A549 (cell line): ENCODE results near the gene TMEM123. TPM values are rescaled to one million over a fixed set of nuclear protein-coding genes. Genes with fewer than 3 reads are reported as not detected.

Source experiments
- ATAC-seq, 2 experiments: fragments of 200-7000 bp in 1 of 2; fragments of >200 bp in 1 of 2; cut with Nextera tagmentation in 1 of 2; cut with Tn5 transposase in 1 of 2; 3 replicates each; pipeline versions ENCODE4 v1.8.0 to v1.9.1; 2018 to 2020; ENCODE audit warnings: mild to moderate bottlenecking in 1 of 2, moderate library complexity in 1 of 2
- CTCF ChIA-PET: fragments of 300-600 bp; sonication (Branson Sonifier 250); formaldehyde crosslinking; extraction: SDS; loops from one replicate; lab custom pipeline; 2021; ENCODE audit warnings: antibody characterized with exemption, inconsistent platforms; lab: Yijun Ruan, JAX
- POLR2A ChIA-PET: fragments of 350-600 bp; formaldehyde crosslinking; extraction: SDS; loops from one replicate; lab custom pipeline; 2021; ENCODE audit warnings: antibody characterized with exemption, inconsistent platforms; lab: Yijun Ruan, JAX
- DNase-seq, 2 experiments: peaks; one replicate each; pipeline versions ENCODE4 v3.0.0 to v3.0.0-alpha.2; 2011 to 2016; ENCODE audit warnings: low read depth in 1 of 2, low spot score in 1 of 2
- FAIRE-seq: peaks from 2 replicates; lab custom pipeline; 2011; peaks lifted over from hg19 to GRCh38; lab: Jason Lieb, UNC
- H3K27ac ChIP-seq, 2 experiments: fragments of >200 bp; sonication (Bioruptor Twin); formaldehyde crosslinking; 3 replicates each; pipeline ENCODE4 v1.5.1; 2016 to 2017
- H3K4me1 ChIP-seq: fragments of >200 bp; sonication (Bioruptor Twin); formaldehyde crosslinking; 3 replicates; pipeline ENCODE4 v1.6.1; 2016
- H3K4me2 ChIP-seq: fragments of >200 bp; sonication (Bioruptor Twin); formaldehyde crosslinking; 3 replicates; pipeline ENCODE4 v1.6.1; 2016
- H3K4me3 ChIP-seq: fragments of >200 bp; sonication (Bioruptor Twin); formaldehyde crosslinking; 3 replicates; pipeline ENCODE4 v1.5.1; 2016
- H3K9me3 ChIP-seq: fragments of >200 bp; sonication (Bioruptor Twin); formaldehyde crosslinking; 3 replicates; pipeline ENCODE4 v1.6.1; 2016
- BHLHE40 ChIP-seq: IDR thresholded peaks from 2 replicates; pipeline ENCODE4 v1.6.1; 2012; ENCODE audit warnings: low read depth, low read length, inconsistent platforms
- CEBPB ChIP-seq, 2 experiments: fragments of >200 bp in 1 of 2; sonication (Bioruptor Twin) in 1 of 2; formaldehyde crosslinking in 1 of 2; IDR thresholded peaks; 2 replicates each; pipeline ENCODE4 v1.6.1; 2012 to 2016
- CHD4 ChIP-seq: fragments of 200-600 bp; sonication (generic); IDR thresholded peaks from 2 replicates; pipeline ENCODE4 v1.6.1; 2016; ENCODE audit warnings: antibody characterized with exemption, mild to moderate bottlenecking, borderline replicate concordance
- EHMT2 ChIP-seq: fragments of 200-600 bp; sonication (generic); IDR thresholded peaks from 2 replicates; pipeline ENCODE4 v1.6.1; 2016; ENCODE audit warnings: antibody characterized with exemption, low read depth, mild to moderate bottlenecking, moderate library complexity
- EP300 ChIP-seq, 2 experiments: fragments of >200 bp; sonication (Bioruptor Twin); formaldehyde crosslinking; IDR thresholded peaks; 2 replicates in 1 of 2; 3 replicates in 1 of 2; pipeline ENCODE4 v1.6.1; 2016 to 2017
- FOSB ChIP-seq: fragments of 250-450 bp; sonication (Bioruptor Pico); IDR thresholded peaks from 2 replicates; pipeline ENCODE4 v1.5.0; 2020; ENCODE audit warnings: mild to moderate bottlenecking, moderate library complexity
- GATA3 ChIP-seq: IDR thresholded peaks from 2 replicates; pipeline ENCODE4 v1.6.1; 2012; ENCODE audit warnings: borderline replicate concordance
- HOXA7 ChIP-seq: fragments of 250-450 bp; sonication (Bioruptor Pico); IDR thresholded peaks from 2 replicates; pipeline ENCODE4 v1.5.0; 2020; ENCODE audit warnings: mild to moderate bottlenecking, moderate library complexity
- HOXB13 ChIP-seq: fragments of 250-450 bp; sonication (Bioruptor Pico); IDR thresholded peaks from 2 replicates; pipeline ENCODE4 v1.5.0; 2020; ENCODE audit warnings: low read depth, mild to moderate bottlenecking, moderate library complexity
- JUN ChIP-seq, 2 experiments: fragments of >200 bp; sonication (Bioruptor Twin); formaldehyde crosslinking; IDR thresholded peaks; 2 replicates in 1 of 2; 3 replicates in 1 of 2; pipeline ENCODE4 v1.6.1; 2016 to 2017
- JUNB ChIP-seq: fragments of >200 bp; sonication (Bioruptor Twin); formaldehyde crosslinking; IDR thresholded peaks from 2 replicates; pipeline ENCODE4 v1.6.1; 2016
- KDM1A ChIP-seq: fragments of 200-600 bp; sonication (generic); IDR thresholded peaks from 2 replicates; pipeline ENCODE4 v1.6.1; 2016; ENCODE audit warnings: low read depth, mild to moderate bottlenecking
- KDM5A ChIP-seq: fragments of 200-600 bp; sonication (generic); IDR thresholded peaks from 2 replicates; pipeline ENCODE4 v1.6.1; 2016; ENCODE audit warnings: antibody characterized with exemption, mild to moderate bottlenecking
- MAFK ChIP-seq: fragments of 450-650 bp; IDR thresholded peaks from 2 replicates; pipeline ENCODE4 v1.6.1; 2014; ENCODE audit not compliant: partially characterized antibody
- MAX ChIP-seq: IDR thresholded peaks from 2 replicates; pipeline ENCODE4 v1.6.1; 2012
- PHF8 ChIP-seq: fragments of 200-600 bp; sonication (generic); IDR thresholded peaks from 2 replicates; pipeline ENCODE4 v1.6.1; 2016; ENCODE audit warnings: low read depth, mild to moderate bottlenecking, antibody characterized with exemption, moderate library complexity, borderline replicate concordance
- RCOR1 ChIP-seq: fragments of 150-350 bp; IDR thresholded peaks from 2 replicates; pipeline ENCODE4 v1.6.1; 2014; ENCODE audit warnings: antibody characterized with exemption, low read length, low read depth
- RFX5 ChIP-seq: fragments of 450-650 bp; IDR thresholded peaks from 2 replicates; pipeline ENCODE4 v1.7.1; 2014; ENCODE audit warnings: antibody characterized with exemption, mild to moderate bottlenecking, moderate library complexity
- RNF2 ChIP-seq: fragments of 200-600 bp; sonication (generic); IDR thresholded peaks from 2 replicates; pipeline ENCODE4 v1.6.1; 2016; ENCODE audit warnings: low read depth, mild to moderate bottlenecking, antibody characterized with exemption, moderate library complexity, borderline replicate concordance
- SMC3 ChIP-seq: fragments of >200 bp; sonication (Bioruptor Twin); formaldehyde crosslinking; IDR thresholded peaks from 3 replicates; pipeline ENCODE4 v1.6.1; 2018; ENCODE audit warnings: inconsistent platforms
- TFCP2L1 ChIP-seq: fragments of 250-450 bp; sonication (Bioruptor Pico); IDR thresholded peaks from 2 replicates; pipeline ENCODE4 v1.5.0; 2021; ENCODE audit warnings: mild to moderate bottlenecking
- USF2 ChIP-seq: fragments of 450-650 bp; IDR thresholded peaks from 2 replicates; pipeline ENCODE4 v1.6.1; 2014; ENCODE audit warnings: antibody characterized with exemption
- WGBS: methylation state at CpG from one replicate; pipeline ENCODE4 v1.1.6; 2017; ENCODE audit errors: missing lambda C conversion rate; 5-methylcytosine and 5-hydroxymethylcytosine counted together
- polyA plus RNA-seq, 4 experiments: library from polyadenylated mRNA; depleted of rRNA in 3 of 4; stranded (reverse); fragments of >200 nt; fragmentation: RNase III in 1 of 4; extraction: RNeasy Plus Mini Kit Qiagen cat#74134 plus additional on column Dnase treatment in 1 of 4; gene quantifications; 2 replicates in 3 of 4; 3 replicates in 1 of 4; pipeline ENCODE4 v1.2.3, GENCODE V29; 2011 to 2017
- TF ChIP-seq, protein P1 (sequence below): IDR thresholded peaks from 2 replicates; pipeline ENCODE4 v1.6.1; 2012; ENCODE audit warnings: low read depth, borderline replicate concordance

Gene TMEM123
- polyA plus RNA-seq, 2 of the 4 experiments (the other 2 are of a cell fraction): 199 to 458 TPM

DNA sequence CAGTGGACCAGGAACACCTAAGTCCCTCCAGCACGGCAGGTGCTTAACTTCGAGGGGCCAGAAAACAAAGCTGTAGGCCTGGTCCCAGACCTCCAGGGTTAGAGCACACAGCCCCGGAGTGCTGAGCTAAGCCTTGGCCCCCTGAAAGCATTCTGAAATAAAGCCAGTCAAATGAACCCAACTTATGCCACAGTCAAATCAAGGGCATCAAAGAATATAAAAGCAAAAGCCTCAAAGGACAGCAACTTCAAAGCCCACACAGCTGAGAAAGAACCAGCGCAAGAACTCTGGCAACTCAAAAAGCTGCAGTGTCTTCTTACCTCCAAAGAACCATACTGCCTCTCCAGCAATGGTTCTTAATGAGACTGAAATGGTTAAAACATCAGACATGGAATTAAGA lies 39.1 kb downstream of the TMEM123 start:
- ChIA-PET CTCF (interaction anchor here (1.5 kb wide), 1 partner anchor 253 kb away, joined by 3 read pairs; no protein-coding TSS in a partner anchor), POLR2A (no interaction called here)
- ATAC-seq: no peak
- Histone ChIP-seq H3K4me2 (no peak overlapping the region), H3K4me1 (peaks cover 32% of the 10 kb centered on the region; the same call in 2 of the 3 replicates), H3K9me3 (peaks cover 12% of the 10 kb centered on the region; the same call in 1 of the 3 replicates), H3K27ac (no peak overlapping the region), H3K4me3 (no peak overlapping the region)
- FAIRE-seq: no peak
- WGBS: 90% methylated on average over 1 of the region's 4 CpGs
- no peak for TF ChIP-seq KDM1A
- no peak for DNase-seq

GRCh38 chr11:102411142-102411541 lies 41.4 kb downstream of the TMEM123 start:
- TF ChIP-seq MAX (no peak), RFX5 (no peak), HOXB13 (CRISPR knock-in tag) (no peak), EHMT2 (no peak), JUNB (no peak), JUN (IDR thresholded peaks at IDR 0.05) (no peak), GATA3 (no peak), TFCP2L1 (CRISPR knock-in tag) (no peak), SMC3 (no peak), RNF2 (no peak), MAFK (no peak), PHF8 (no peak), EP300 (IDR thresholded peaks at IDR 0.05) (no peak), HOXA7 (CRISPR knock-in tag) (no peak)
- no peak for FAIRE-seq
- no peak for DNase-seq
- no peaks in the 10 kb centered on the region for H3K9me3 ChIP-seq
- no peak for ATAC-seq
- H3K4me2 ChIP-seq: no peak overlapping the region
- ChIA-PET CTCF (no interaction called here), POLR2A (no interaction called here)
- no peak overlapping the region for H3K4me3 ChIP-seq
- 89% methylated on average over 7 of the region's 7 CpGs for WGBS
- H3K4me1 ChIP-seq: peaks cover 32% of the 10 kb centered on the region; the same call in 2 of the 3 replicates
- no peak overlapping the region for H3K27ac ChIP-seq

DNA sequence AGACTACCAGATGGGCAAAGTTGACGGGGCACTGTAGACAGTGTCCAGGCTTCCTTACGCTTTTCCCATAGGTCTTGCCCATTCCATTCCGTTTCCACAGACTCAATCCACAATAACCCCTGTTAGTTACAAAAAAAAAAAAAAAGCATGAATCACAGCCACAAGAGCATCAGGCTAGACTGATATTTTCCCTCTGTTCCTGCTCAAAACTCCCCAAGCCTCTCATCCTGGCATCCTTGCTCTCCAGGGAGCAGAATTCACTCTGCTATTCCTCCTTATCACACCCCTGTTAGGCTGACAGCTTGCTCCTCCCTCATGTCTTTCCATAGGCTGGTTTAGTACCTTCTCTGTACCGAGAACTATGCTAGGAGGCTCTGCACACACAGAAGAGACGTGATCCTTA lies 42.2 kb downstream of the TMEM123 start:
- CTCF ChIA-PET: interaction anchor here (1.0 kb wide), 1 partner anchor 203 kb away, joined by 3 read pairs; no protein-coding TSS in a partner anchor
- FAIRE-seq: no peak
- 81% methylated on average over 5 of the region's 5 CpGs for WGBS
- Histone ChIP-seq H3K27ac (no peak overlapping the region), H3K4me3 (no peak overlapping the region), H3K4me2 (no peak overlapping the region), H3K4me1 (peaks cover 32% of the 10 kb centered on the region; the same call in 2 of the 3 replicates), H3K9me3 (no peaks in the 10 kb centered on the region)
- DNase-seq: no peak
- TF ChIP-seq, protein P1, sequence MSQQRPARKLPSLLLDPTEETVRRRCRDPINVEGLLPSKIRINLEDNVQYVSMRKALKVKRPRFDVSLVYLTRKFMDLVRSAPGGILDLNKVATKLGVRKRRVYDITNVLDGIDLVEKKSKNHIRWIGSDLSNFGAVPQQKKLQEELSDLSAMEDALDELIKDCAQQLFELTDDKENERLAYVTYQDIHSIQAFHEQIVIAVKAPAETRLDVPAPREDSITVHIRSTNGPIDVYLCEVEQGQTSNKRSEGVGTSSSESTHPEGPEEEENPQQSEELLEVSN: no peak
- no peak for TF ChIP-seq BHLHE40
- no peak for TF ChIP-seq CEBPB (IDR thresholded peaks at IDR 0.05)
- TF ChIP-seq KDM5A: no peak
- no peak for TF ChIP-seq USF2
- TF ChIP-seq RCOR1: no peak
- TF ChIP-seq CHD4: no peak
- no peak for TF ChIP-seq FOSB
- ATAC-seq: peak; percentile 54 to 68; a peak in 4 of 6 replicates
- POLR2A ChIA-PET: no interaction called here
